IMR-90 (cell line): ENCODE measurements around the gene SSNA1.

Experiments used
- CEBPB ChIP-seq: IDR thresholded peaks from 2 replicates; pipeline ENCODE4 v1.6.1; 2012; ENCODE audit warnings: low read depth, low read length, improper control_type of control experiment
- CHD1 ChIP-seq: IDR thresholded peaks from 2 replicates; pipeline ENCODE4 v1.6.1; 2012; ENCODE audit warnings: low read depth, low read length, improper control_type of control experiment
- CTCF ChIP-seq: conservative IDR thresholded peaks from 2 replicates; pipeline ENCODE4 v1.5.1; 2012; ENCODE audit warnings: mild to moderate bottlenecking, low read depth, low read length, improper control_type of control experiment
- ELK1 ChIP-seq: fragments of 150-350 bp; IDR thresholded peaks from 2 replicates; pipeline ENCODE4 v1.6.1; 2016; ENCODE audit warnings: low read depth, mild to moderate bottlenecking, low read length, moderate library complexity, borderline replicate concordance
- FOS ChIP-seq: fragments of 150-350 bp; IDR thresholded peaks from 2 replicates; pipeline ENCODE4 v1.6.1; 2016; ENCODE audit warnings: low read depth, low read length
- MXI1 ChIP-seq: IDR thresholded peaks from 2 replicates; pipeline ENCODE4 v1.6.1; 2012; ENCODE audit warnings: low read depth, mild to moderate bottlenecking, low read length, moderate library complexity, borderline replicate concordance
- POLR2A ChIP-seq: IDR thresholded peaks from 2 replicates; pipeline ENCODE4 v1.6.1; 2012; ENCODE audit warnings: mild to moderate bottlenecking, low read depth, low read length
- RAD21 ChIP-seq: IDR thresholded peaks from 2 replicates; pipeline ENCODE4 v1.6.1; 2012; ENCODE audit warnings: low read length, improper control_type of control experiment
- RCOR1 ChIP-seq: IDR thresholded peaks from 2 replicates; pipeline ENCODE4 v1.6.1; 2012; ENCODE audit warnings: mild to moderate bottlenecking, low read length, improper control_type of control experiment; ENCODE audit not compliant: insufficient replicate concordance
- RFX5 ChIP-seq: IDR thresholded peaks from 2 replicates; pipeline ENCODE4 v1.8.0; 2012; ENCODE audit warnings: low read depth, mild to moderate bottlenecking, low read length, moderate library complexity
- SMC3 ChIP-seq: fragments of 150-350 bp; IDR thresholded peaks from 2 replicates; pipeline ENCODE4 v1.6.1; 2016; ENCODE audit warnings: low read depth, mild to moderate bottlenecking, antibody characterized with exemption, low read length, moderate library complexity
- USF2 ChIP-seq: fragments of 150-350 bp; IDR thresholded peaks from 2 replicates; pipeline ENCODE4 v1.6.1; 2017; ENCODE audit warnings: mild to moderate bottlenecking, antibody characterized with exemption, low read length, low read depth

GRCh38 chr9:137175345-137175961 is 13.0 kb upstream of the SSNA1 start:
- TF ChIP-seq CEBPB: no peak
- no peak; the same call in 1 of the 2 replicates for TF ChIP-seq CTCF
- TF ChIP-seq RFX5: no peak
- TF ChIP-seq POLR2A: no peak
- TF ChIP-seq RAD21: no peak
- no peak for TF ChIP-seq MXI1
- TF ChIP-seq USF2: no peak
- TF ChIP-seq RCOR1: no peak
- TF ChIP-seq SMC3: no peak
- TF ChIP-seq CHD1: no peak
- no peak for TF ChIP-seq FOS
- TF ChIP-seq ELK1: no peak
